GM12878 (cell line): ENCODE measurements around the gene STX8.

Experiments
- CBX3 ChIP-seq: fragments of 200-600 bp; sonication (generic); IDR thresholded peaks from 2 replicates; pipeline ENCODE4 v1.6.1; 2016; ENCODE audit warnings: low read depth, borderline replicate concordance
- CTCF ChIP-seq, 3 experiments: IDR thresholded peaks in 2 of 3; conservative IDR thresholded peaks in 1 of 3; 2 replicates each; pipeline ENCODE4 v1.5.1; 2011; ENCODE audit warnings: low read depth in 3 of 3, low read length in 3 of 3, mild to moderate bottlenecking in 3 of 3, control low read depth in 2 of 3, moderate library complexity in 2 of 3, inconsistent platforms in 1 of 3, mixed read lengths in 1 of 3; ENCODE audit not compliant: control insufficient read depth in 2 of 3, insufficient read depth in 1 of 3; ENCODE audit errors: extremely low read depth in 1 of 3
- FOXM1 ChIP-seq: IDR thresholded peaks from 2 replicates; pipeline ENCODE4 v1.6.1; 2012; ENCODE audit warnings: low read depth, mild to moderate bottlenecking, inconsistent platforms, low read length, moderate library complexity
- MXI1 ChIP-seq: fragments of 150-350 bp; IDR thresholded peaks from 2 replicates; pipeline ENCODE4 v1.6.1; 2011; ENCODE audit warnings: low read depth, mild to moderate bottlenecking, inconsistent platforms, low read length, improper control_type of control experiment
- RAD21 ChIP-seq: IDR thresholded peaks from 2 replicates; pipeline ENCODE4 v1.6.1; 2011; ENCODE audit warnings: mild to moderate bottlenecking, low read depth, low read length, moderate library complexity; ENCODE audit not compliant: insufficient read depth
- YY1 ChIP-seq: IDR thresholded peaks from 2 replicates; pipeline ENCODE4 v1.6.1; 2011; ENCODE audit warnings: low read depth, mild to moderate bottlenecking, low read length
- ZSCAN29 ChIP-seq: fragments of 450-650 bp; IDR thresholded peaks from 2 replicates; pipeline ENCODE4 v1.6.1; 2017; ENCODE audit warnings: mild to moderate bottlenecking, moderate library complexity

DNA sequence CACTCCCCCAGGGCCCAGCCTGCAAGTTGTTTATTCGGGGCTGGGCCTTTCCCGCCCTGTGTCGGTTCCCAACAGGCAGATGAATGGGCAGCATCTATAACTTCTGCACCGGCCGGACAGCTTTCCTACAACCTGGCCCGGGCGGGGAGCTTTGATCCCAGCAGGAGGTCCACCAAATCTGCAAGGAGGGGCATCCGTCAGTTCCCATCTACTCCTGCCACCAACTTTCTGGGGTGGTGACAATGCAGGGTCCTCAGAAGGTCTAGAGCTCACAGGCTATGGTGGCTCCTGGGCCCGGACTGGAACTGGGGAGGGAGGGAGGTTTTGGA, 342.4 kb downstream of the STX8 start:
- TF ChIP-seq CBX3 (no peak), YY1 (no peak), FOXM1 (no peak), ZSCAN29 (no peak), CTCF (IDR thresholded peaks at IDR 0.05 in 2 of 3, conservative IDR thresholded peaks at IDR 0.05 in 1 of 3; ENCODE audit: control insufficient read depth in 2 of 3, extremely low read depth in 1 of 3, insufficient read depth in 1 of 3, low read depth in 3 of 3, low read length in 3 of 3) (no peak), MXI1 (no peak), RAD21 (no peak)
